ENCODE results near the gene C1QTNF8.
A peak's percentile ranks its signal among the peaks of the same experiment; 100 is the strongest.

The C1QTNF8 gene

GRCh38 chr16:1127101-1127500, 31.1 kb upstream of the C1QTNF8 start:
- no peak for DNase-seq

GRCh38 chr16:1126586-1126985, 30.5 kb upstream of the C1QTNF8 start:
- no peak for DNase-seq

GRCh38 chr16:1126044-1126443, 30.0 kb upstream of the C1QTNF8 start:
- DNase-seq: no peak

- DNase-seq: peak; percentile 5
Measured at GRCh38 chr16:1125471-1125870, 29.4 kb upstream of the C1QTNF8 start.

GRCh38 chr16:1124795-1125194, 28.8 kb upstream of the C1QTNF8 start:
- DNase-seq: no peak

- no peak for DNase-seq
Measured at GRCh38 chr16:1124291-1124690, 28.2 kb upstream of the C1QTNF8 start.

- no peak for DNase-seq
Measured at GRCh38 chr16:1123525-1124230, 27.6 kb upstream of the C1QTNF8 start.

- no peak for DNase-seq
Measured at GRCh38 chr16:1122398-1122765, 26.3 kb upstream of the C1QTNF8 start.

GRCh38 chr16:1121601-1122397, 25.8 kb upstream of the C1QTNF8 start:
- DNase-seq: no peak

GRCh38 chr16:1121009-1121408, 25.0 kb upstream of the C1QTNF8 start:
- DNase-seq: no peak

GRCh38 chr16:1120577-1120941, 24.5 kb upstream of the C1QTNF8 start:
- DNase-seq: no peak

GRCh38 chr16:1119766-1120576, 23.9 kb upstream of the C1QTNF8 start:
- no peak for DNase-seq

- no peak for DNase-seq
Measured at GRCh38 chr16:1119129-1119528, 23.1 kb upstream of the C1QTNF8 start.

- DNase-seq: no peak
Measured at GRCh38 chr16:1117926-1118325, 21.9 kb upstream of the C1QTNF8 start.

- no peak for DNase-seq
Measured at GRCh38 chr16:1117176-1117900, 21.3 kb upstream of the C1QTNF8 start.

GRCh38 chr16:1116693-1117077, 20.6 kb upstream of the C1QTNF8 start:
- DNase-seq: no peak

- DNase-seq: no peak
Measured at GRCh38 chr16:1113889-1114526, 18.0 kb upstream of the C1QTNF8 start.

GRCh38 chr16:1113489-1113888, 17.4 kb upstream of the C1QTNF8 start:
- DNase-seq: no peak

GRCh38 chr16:1112506-1113184, 16.6 kb upstream of the C1QTNF8 start:
- no peak for DNase-seq

GRCh38 chr16:1109648-1110047, 13.6 kb upstream of the C1QTNF8 start:
- DNase-seq: no peak

- DNase-seq: no peak
Measured at GRCh38 chr16:1108299-1109252, 12.5 kb upstream of the C1QTNF8 start.
